Uterus (tissue), 2 donors: ENCODE results near the gene MYH4.

Experiments used
- CTCF ChIP-seq, 4 experiments: fragments of 200-600 bp in 2 of 4; fragments of 450-650 bp in 2 of 4; sonication (generic) in 2 of 4; IDR thresholded peaks; one replicate each; pipeline ENCODE4 v1.5.1; 2016 to 2019; ENCODE audit warnings: antibody characterized with exemption in 4 of 4, mild to moderate bottlenecking in 2 of 4, moderate library complexity in 1 of 4
- POLR2A ChIP-seq, 2 donors: fragments of 450-650 bp; IDR thresholded peaks; one replicate each; pipeline ENCODE4 v1.6.1; 2016; ENCODE audit warnings: antibody characterized with exemption in 2 of 2, mild to moderate bottlenecking in 1 of 2, moderate library complexity in 1 of 2

DNA sequence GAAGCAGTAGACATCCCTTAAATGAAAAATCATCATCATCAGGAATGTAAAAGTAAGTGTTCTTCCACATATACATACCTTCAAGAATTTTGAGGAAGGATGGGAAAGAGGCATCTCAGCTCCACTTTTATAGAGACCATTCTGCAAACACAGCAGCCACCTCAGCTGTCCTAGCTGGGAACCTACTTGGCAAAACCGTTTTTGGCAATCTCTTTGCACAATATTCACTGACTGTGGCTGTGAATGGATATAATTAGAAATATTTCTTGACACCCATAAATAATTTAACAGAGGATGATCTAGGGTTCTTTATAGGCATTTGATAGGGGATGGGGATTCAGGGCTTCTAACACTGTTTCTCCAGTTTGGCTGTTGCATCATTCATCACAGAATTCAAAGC, at the start of gene MYH4:
- TF ChIP-seq POLR2A (IDR thresholded peaks at IDR 0.05): no peak
- TF ChIP-seq CTCF (IDR thresholded peaks at IDR 0.05): no peak
